NB4 (cell line): ENCODE results near the gene FNIP1.

ENCODE experiments used
- CTCF ChIP-seq: IDR thresholded peaks from one replicate; pipeline ENCODE4 v1.5.1; 2012; ENCODE audit warnings: low read depth, low read length
- MAX ChIP-seq: IDR thresholded peaks from 2 replicates; pipeline ENCODE4 v1.6.1; 2011; ENCODE audit warnings: low read depth, low read length
- MYC ChIP-seq: IDR thresholded peaks from 2 replicates; pipeline ENCODE4 v1.6.1; 2011; ENCODE audit warnings: low read depth, low read length

GRCh38 chr5:131754363-131754762 is 42.5 kb downstream of the FNIP1 start:
- TF ChIP-seq MAX (no peak), CTCF (no peak), MYC (no peak)
